ENCODE measurements around the gene GALNTL6. TPM values are rescaled to one million over a fixed set of nuclear protein-coding genes. Genes with fewer than 3 reads are reported as not detected.
A peak's percentile ranks its signal among the peaks of the same experiment; 100 is the strongest.

GALNTL6 gene
- total and polyA plus RNA-seq, 2 experiments from 2014 or later: not detected

- Histone ChIP-seq H3K79me2 (ENCODE audit: insufficient read depth) (no peaks in the 10 kb centered on the region), H3K4me3 (no peak overlapping the region), H3K9me2 (ENCODE audit: insufficient read depth) (no peaks in the 10 kb centered on the region), H4K20me1 (ENCODE audit: insufficient read depth) (no peaks in the 10 kb centered on the region), H3K36me3 (ENCODE audit: low read depth) (no peaks in the 10 kb centered on the region), H3K27ac (no peak overlapping the region), H3K4me1 (ENCODE audit: insufficient read depth) (no peaks in the 10 kb centered on the region), H3K27me3 (replicated peaks; ENCODE audit: insufficient read depth) (no peaks in the 10 kb centered on the region), H3K9me3 (ENCODE audit: low read depth) (no peaks in the 10 kb centered on the region), H2AFZ (no peak overlapping the region), H3K9ac (no peak overlapping the region), H3K4me2 (ENCODE audit: unreplicated experiment) (no peak overlapping the region), H3F3A (ENCODE audit: insufficient read depth) (no peaks in the 10 kb centered on the region)
- no peak for DNase-seq
- in situ Hi-C loops (cut with MboI): no loop called here
- 28 to 34% methylated on average over 6 of the region's 6 CpGs for WGBS, 2 experiments (ENCODE audit: low coverage in 1 of 2, low lambda C conversion rate in 2 of 2, missing lambda C conversion rate in 2 of 2)
- TF ChIP-seq EZH2 (IDR thresholded peaks at IDR 0.05; ENCODE audit: insufficient read depth, poor library complexity, severe bottlenecking) (no peak), EZH2phosphoT487 (IDR thresholded peaks at IDR 0.05; ENCODE audit: insufficient read depth, low read depth) (no peak)
Measured at GRCh38 chr4:172096786-172097185, 283.6 kb downstream of the GALNTL6 start.

GRCh38 chr4:172099376-172099775, 286.2 kb downstream of the GALNTL6 start:
- H3K9me3 ChIP-seq (ENCODE audit: low read depth): no peaks in the 10 kb centered on the region
- no peak overlapping the region for H3K9ac ChIP-seq
- no peak overlapping the region for H3K4me3 ChIP-seq
- no peaks in the 10 kb centered on the region for H3K79me2 ChIP-seq (ENCODE audit: insufficient read depth)
- H2AFZ ChIP-seq: no peak overlapping the region
- H3K36me3 ChIP-seq (ENCODE audit: low read depth): no peaks in the 10 kb centered on the region
- H3K4me2 ChIP-seq (ENCODE audit: unreplicated experiment): no peak overlapping the region
- TF ChIP-seq EZH2phosphoT487 (IDR thresholded peaks at IDR 0.05; ENCODE audit: insufficient read depth, low read depth): no peak
- no peak for TF ChIP-seq EZH2 (IDR thresholded peaks at IDR 0.05; ENCODE audit: insufficient read depth, poor library complexity, severe bottlenecking)
- H3K27ac ChIP-seq: no peak overlapping the region
- H3K4me1 ChIP-seq (ENCODE audit: insufficient read depth): no peaks in the 10 kb centered on the region; the same call in 1 of the 2 replicates
- no peaks in the 10 kb centered on the region for H3F3A ChIP-seq (ENCODE audit: insufficient read depth)
- no peak for DNase-seq
- H3K27me3 ChIP-seq (replicated peaks; ENCODE audit: insufficient read depth): no peaks in the 10 kb centered on the region
- H3K9me2 ChIP-seq (ENCODE audit: insufficient read depth): no peaks in the 10 kb centered on the region
- no peaks in the 10 kb centered on the region for H4K20me1 ChIP-seq (ENCODE audit: insufficient read depth)
- in situ Hi-C loops (cut with MboI): no loop called here
- 42 to 45% methylated on average over 2 of the region's 2 CpGs for WGBS, 2 experiments (ENCODE audit: low coverage in 1 of 2, low lambda C conversion rate in 2 of 2, missing lambda C conversion rate in 2 of 2)

- Histone ChIP-seq H3K9ac (no peak overlapping the region), H3K9me2 (ENCODE audit: insufficient read depth) (no peaks in the 10 kb centered on the region), H3K4me2 (ENCODE audit: unreplicated experiment) (no peak overlapping the region), H3K27ac (no peak overlapping the region), H3K4me1 (ENCODE audit: insufficient read depth) (no peaks in the 10 kb centered on the region; the same call in 1 of the 2 replicates), H3K9me3 (ENCODE audit: low read depth) (no peaks in the 10 kb centered on the region), H3K4me3 (no peak overlapping the region), H2AFZ (no peak overlapping the region), H3K27me3 (replicated peaks; ENCODE audit: insufficient read depth) (no peaks in the 10 kb centered on the region), H3K79me2 (ENCODE audit: insufficient read depth) (no peaks in the 10 kb centered on the region), H4K20me1 (ENCODE audit: insufficient read depth) (no peaks in the 10 kb centered on the region), H3F3A (ENCODE audit: insufficient read depth) (no peaks in the 10 kb centered on the region), H3K36me3 (ENCODE audit: low read depth) (no peaks in the 10 kb centered on the region)
- in situ Hi-C loops (cut with MboI): no loop called here
- TF ChIP-seq EZH2 (IDR thresholded peaks at IDR 0.05; ENCODE audit: insufficient read depth, poor library complexity, severe bottlenecking) (no peak), EZH2phosphoT487 (IDR thresholded peaks at IDR 0.05; ENCODE audit: insufficient read depth, low read depth) (no peak)
- DNase-seq: no peak
- 70 to 100% methylated on average over 1 of the region's 1 CpG for WGBS, 2 experiments (ENCODE audit: low coverage in 1 of 2, low lambda C conversion rate in 2 of 2, missing lambda C conversion rate in 2 of 2)
Measured at GRCh38 chr4:172103456-172103855, 290.3 kb downstream of the GALNTL6 start.

- Histone ChIP-seq H3K4me1 (ENCODE audit: insufficient read depth) (no peaks in the 10 kb centered on the region; the same call in 1 of the 2 replicates), H3K27me3 (replicated peaks; ENCODE audit: insufficient read depth) (no peaks in the 10 kb centered on the region), H2AFZ (no peak overlapping the region), H3K36me3 (ENCODE audit: low read depth) (no peaks in the 10 kb centered on the region), H3F3A (ENCODE audit: insufficient read depth) (no peaks in the 10 kb centered on the region), H3K27ac (no peak overlapping the region), H3K9me3 (ENCODE audit: low read depth) (no peaks in the 10 kb centered on the region), H3K79me2 (ENCODE audit: insufficient read depth) (no peaks in the 10 kb centered on the region), H3K9me2 (ENCODE audit: insufficient read depth) (no peaks in the 10 kb centered on the region), H4K20me1 (ENCODE audit: insufficient read depth) (no peaks in the 10 kb centered on the region), H3K4me3 (no peak overlapping the region), H3K9ac (no peak overlapping the region), H3K4me2 (ENCODE audit: unreplicated experiment) (no peak overlapping the region)
- 34% methylated on average over 2 of the region's 2 CpGs for WGBS, 2 experiments (ENCODE audit: low coverage in 1 of 2, low lambda C conversion rate in 2 of 2, missing lambda C conversion rate in 2 of 2)
- peak; percentile 10 for DNase-seq
- no peak for TF ChIP-seq EZH2 (IDR thresholded peaks at IDR 0.05; ENCODE audit: insufficient read depth, poor library complexity, severe bottlenecking)
- TF ChIP-seq EZH2phosphoT487 (IDR thresholded peaks at IDR 0.05; ENCODE audit: insufficient read depth, low read depth): no peak
- in situ Hi-C loops (cut with MboI): no loop called here
Measured at GRCh38 chr4:172104539-172104938, 291.3 kb downstream of the GALNTL6 start.

DNA sequence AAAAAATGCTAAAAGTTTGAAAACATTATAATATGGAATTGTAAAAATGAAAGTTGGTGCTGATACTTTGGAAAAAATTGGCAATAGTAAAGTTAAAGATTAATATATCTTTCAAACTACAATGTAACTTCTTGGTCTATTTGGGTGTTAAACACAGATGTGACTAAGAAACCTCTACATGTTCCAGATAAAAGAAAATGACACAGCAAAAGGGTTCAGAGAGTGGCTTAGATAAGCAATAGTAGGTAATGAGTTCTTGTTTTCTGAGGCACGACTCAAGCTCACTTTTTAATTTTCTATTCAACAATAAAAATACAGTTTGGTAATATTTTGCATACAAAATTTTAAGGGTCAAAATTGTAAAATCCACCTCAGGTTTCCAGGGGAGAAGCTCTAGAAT, 292.7 kb downstream of the GALNTL6 start:
- 64 to 88% methylated on average over 1 of the region's 1 CpG for WGBS, 2 experiments (ENCODE audit: low coverage in 1 of 2, low lambda C conversion rate in 2 of 2, missing lambda C conversion rate in 2 of 2)
- no peaks in the 10 kb centered on the region for H3K79me2 ChIP-seq (ENCODE audit: insufficient read depth)
- H2AFZ ChIP-seq: no peak overlapping the region
- in situ Hi-C loops (cut with MboI): no loop called here
- no peaks in the 10 kb centered on the region for H3K9me2 ChIP-seq (ENCODE audit: insufficient read depth)
- no peaks in the 10 kb centered on the region for H3K27me3 ChIP-seq (replicated peaks; ENCODE audit: insufficient read depth)
- H3K4me2 ChIP-seq (ENCODE audit: unreplicated experiment): no peak overlapping the region
- TF ChIP-seq EZH2 (IDR thresholded peaks at IDR 0.05; ENCODE audit: insufficient read depth, poor library complexity, severe bottlenecking): no peak
- no peak for TF ChIP-seq EZH2phosphoT487 (IDR thresholded peaks at IDR 0.05; ENCODE audit: insufficient read depth, low read depth)
- no peaks in the 10 kb centered on the region for H3F3A ChIP-seq (ENCODE audit: insufficient read depth)
- no peak for DNase-seq
- no peak overlapping the region for H3K27ac ChIP-seq
- no peaks in the 10 kb centered on the region for H4K20me1 ChIP-seq (ENCODE audit: insufficient read depth)
- no peaks in the 10 kb centered on the region for H3K36me3 ChIP-seq (ENCODE audit: low read depth)
- no peaks in the 10 kb centered on the region; the same call in 1 of the 2 replicates for H3K4me1 ChIP-seq (ENCODE audit: insufficient read depth)
- H3K9ac ChIP-seq: no peak overlapping the region
- H3K9me3 ChIP-seq (ENCODE audit: low read depth): no peaks in the 10 kb centered on the region
- no peak overlapping the region for H3K4me3 ChIP-seq
